Esophagus muscularis mucosa (tissue), 4 donors: ENCODE measurements around the gene KCMF1. TPM values are rescaled to one million over a fixed set of nuclear protein-coding genes. Genes with fewer than 3 reads are reported as not detected.

Experiments
- DNase-seq: peaks from one replicate; pipeline ENCODE4 v3.0.0-alpha.2; 2017; ENCODE audit errors: extremely low spot score
- H3K27ac ChIP-seq, 4 donors: fragments of 200-600 bp; sonication (generic); replicated peaks in 1 of 4; 1 replicate in 3 of 4; 2 replicates in 1 of 4; pipeline ENCODE4 v1.5.1; 2016 to 2019; ENCODE audit warnings: mild to moderate bottlenecking in 1 of 4
- H3K27me3 ChIP-seq, 4 donors: fragments of 200-600 bp; sonication (generic); one replicate each; pipeline versions ENCODE4 v1.5.1 to v1.6.0; 2016 to 2019
- H3K36me3 ChIP-seq, 4 donors: fragments of 200-600 bp; sonication (generic); one replicate each; pipeline ENCODE4 v1.5.1; 2016 to 2019
- H3K4me1 ChIP-seq, 4 donors: fragments of 200-600 bp; sonication (generic); one replicate each; pipeline ENCODE4 v1.5.1; 2016 to 2019
- H3K4me3 ChIP-seq, 4 donors: fragments of 200-600 bp; sonication (generic); 1 replicate in 2 of 4; 2 replicates in 2 of 4; pipeline ENCODE4 v1.5.1; 2016 to 2019; ENCODE audit warnings: mild to moderate bottlenecking in 4 of 4, moderate library complexity in 1 of 4
- H3K9me3 ChIP-seq, 4 donors: fragments of 200-600 bp; sonication (generic); 1 replicate in 3 of 4; 2 replicates in 1 of 4; pipeline ENCODE4 v1.5.1; 2016 to 2019
- EP300 ChIP-seq: sonication (generic); formaldehyde crosslinking; IDR thresholded peaks from one replicate; pipeline ENCODE4 v1.6.1; 2017; ENCODE audit warnings: antibody characterized with exemption
- POLR2A ChIP-seq: fragments of 450-650 bp; IDR thresholded peaks from one replicate; pipeline ENCODE4 v1.6.1; 2017; ENCODE audit warnings: antibody characterized with exemption, moderate library complexity, mild to moderate bottlenecking, low read depth
- POLR2AphosphoS5 ChIP-seq, 2 donors: sonication (generic); formaldehyde crosslinking; IDR thresholded peaks; one replicate each; pipeline ENCODE4 v1.6.1; 2017; ENCODE audit warnings: antibody characterized with exemption in 2 of 2
- WGBS: methylation state at CpG from one replicate; pipeline ENCODE4 v1.1.5; 2018; 5-methylcytosine and 5-hydroxymethylcytosine counted together
- intact Hi-C: fragments of 100-400 bp; cut with DNase I; formaldehyde crosslinking; loops from one replicate; pipeline ENCODE4 v1.15.1; 2023
- total RNA-seq, 4 donors: library from RNA; depleted of rRNA; stranded (reverse); fragments of >200 nt; gene quantifications; one replicate each; pipeline versions ENCODE4 v1.1.0 to v1.2.1, GENCODE V29; 2016
- TF ChIP-seq, protein P1 (sequence below), 3 experiments: fragments of 200-600 bp in 2 of 3; fragments of 450-650 bp in 1 of 3; sonication (generic) in 2 of 3; IDR thresholded peaks; one replicate each; pipeline ENCODE4 v1.5.1; 2017 to 2019; ENCODE audit warnings: antibody characterized with exemption in 3 of 3, mild to moderate bottlenecking in 2 of 3, moderate library complexity in 1 of 3

KCMF1 gene
- total RNA-seq, 4 donors from 2014 or later, result 48.0 to 73.1 (median 65.4) TPM

DNA sequence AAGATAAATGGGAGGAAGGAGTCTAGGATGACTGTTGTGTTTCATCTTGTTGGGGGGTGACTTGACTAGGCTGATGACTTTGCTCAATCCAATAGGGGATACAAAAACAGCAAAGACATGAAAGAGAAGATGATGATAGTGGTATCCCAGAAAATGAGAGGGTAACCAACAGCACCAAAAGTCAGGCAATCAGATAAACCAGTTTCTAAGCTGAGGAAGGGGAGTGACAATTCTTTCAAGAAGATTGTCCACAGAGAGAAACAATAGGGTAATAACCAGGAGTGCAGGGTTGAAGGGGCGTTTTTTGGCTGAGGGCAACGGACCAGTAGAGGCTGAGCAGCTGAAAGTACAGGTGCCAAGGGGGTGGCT lies 7.7 kb upstream of the KCMF1 start:
- no peak for DNase-seq
- H3K9me3 ChIP-seq, result no peaks in the 10 kb centered on the region
- H3K4me1 ChIP-seq, result peaks cover under 1 to 47% (median 28%) of the 10 kb centered on the region in 4 donors
- H3K27me3 ChIP-seq, result no peaks in the 10 kb centered on the region
- TF ChIP-seq EP300 (no peak), POLR2A (no peak), POLR2AphosphoS5 (IDR thresholded peaks at IDR 0.05) (no peak)
- TF ChIP-seq, protein P1, sequence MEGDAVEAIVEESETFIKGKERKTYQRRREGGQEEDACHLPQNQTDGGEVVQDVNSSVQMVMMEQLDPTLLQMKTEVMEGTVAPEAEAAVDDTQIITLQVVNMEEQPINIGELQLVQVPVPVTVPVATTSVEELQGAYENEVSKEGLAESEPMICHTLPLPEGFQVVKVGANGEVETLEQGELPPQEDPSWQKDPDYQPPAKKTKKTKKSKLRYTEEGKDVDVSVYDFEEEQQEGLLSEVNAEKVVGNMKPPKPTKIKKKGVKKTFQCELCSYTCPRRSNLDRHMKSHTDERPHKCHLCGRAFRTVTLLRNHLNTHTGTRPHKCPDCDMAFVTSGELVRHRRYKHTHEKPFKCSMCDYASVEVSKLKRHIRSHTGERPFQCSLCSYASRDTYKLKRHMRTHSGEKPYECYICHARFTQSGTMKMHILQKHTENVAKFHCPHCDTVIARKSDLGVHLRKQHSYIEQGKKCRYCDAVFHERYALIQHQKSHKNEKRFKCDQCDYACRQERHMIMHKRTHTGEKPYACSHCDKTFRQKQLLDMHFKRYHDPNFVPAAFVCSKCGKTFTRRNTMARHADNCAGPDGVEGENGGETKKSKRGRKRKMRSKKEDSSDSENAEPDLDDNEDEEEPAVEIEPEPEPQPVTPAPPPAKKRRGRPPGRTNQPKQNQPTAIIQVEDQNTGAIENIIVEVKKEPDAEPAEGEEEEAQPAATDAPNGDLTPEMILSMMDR (IDR thresholded peaks at IDR 0.05), result no peak
- intact Hi-C loops, result no loop called here
- WGBS, result 94% methylated on average over 2 of the region's 2 CpGs
- no peak overlapping the region for H3K4me3 ChIP-seq
- H3K36me3 ChIP-seq, result peaks cover 0 to 13% (median 9%) of the 10 kb centered on the region in 4 donors
- peak overlapping the region in 1 of 4 donors; percentile 13 for H3K27ac ChIP-seq

DNA sequence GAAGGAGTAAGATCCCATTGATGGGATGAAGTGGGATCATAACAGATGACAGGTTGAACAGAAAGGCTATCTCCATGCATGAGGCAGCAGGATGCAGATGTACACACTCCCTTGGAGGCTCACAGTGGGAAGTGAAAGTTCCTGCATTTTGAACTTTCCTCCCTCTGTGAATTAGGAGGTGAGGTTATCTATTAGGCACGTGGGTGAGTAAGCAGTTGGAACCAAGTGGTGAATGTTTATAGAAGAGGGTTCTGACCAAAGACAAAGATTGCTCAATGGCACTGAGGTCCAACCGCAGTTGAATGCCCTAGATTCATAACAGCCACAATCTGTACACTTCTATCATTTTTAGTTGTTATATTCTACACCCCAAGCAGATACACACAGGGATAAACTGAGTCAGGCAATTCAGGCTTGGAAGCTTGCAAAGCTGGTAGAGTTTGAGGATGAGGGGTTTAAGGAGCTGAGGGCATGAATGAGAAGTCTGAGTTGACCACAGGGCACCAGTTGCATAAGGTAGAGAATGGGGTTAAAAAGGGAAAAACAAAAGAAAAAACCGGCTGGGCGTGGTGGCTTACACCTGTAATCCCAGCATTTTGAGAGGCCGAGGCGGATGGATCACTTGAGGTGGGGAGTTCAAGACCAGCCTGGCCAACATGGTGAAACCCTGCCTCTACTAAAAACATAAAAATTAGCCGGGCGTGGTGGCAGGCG lies 7.1 kb upstream of the KCMF1 start:
- Histone ChIP-seq H3K4me3 (no peak overlapping the region), H3K9me3 (no peaks in the 10 kb centered on the region), H3K4me1 (peaks cover 5 to 47% (median 30%) of the 10 kb centered on the region in 4 donors), H3K36me3 (peaks cover 0 to 13% (median 9%) of the 10 kb centered on the region in 4 donors), H3K27me3 (no peaks in the 10 kb centered on the region), H3K27ac (peak overlapping the region in 1 of 4 donors; percentile 13)
- TF ChIP-seq, protein P1 (IDR thresholded peaks at IDR 0.05), result no peak
- TF ChIP-seq POLR2AphosphoS5 (IDR thresholded peaks at IDR 0.05) (no peak), EP300 (no peak), POLR2A (no peak)
- DNase-seq, result no peak
- 82% methylated on average over 9 of the region's 9 CpGs for WGBS
- intact Hi-C loops, result no loop called here

DNA sequence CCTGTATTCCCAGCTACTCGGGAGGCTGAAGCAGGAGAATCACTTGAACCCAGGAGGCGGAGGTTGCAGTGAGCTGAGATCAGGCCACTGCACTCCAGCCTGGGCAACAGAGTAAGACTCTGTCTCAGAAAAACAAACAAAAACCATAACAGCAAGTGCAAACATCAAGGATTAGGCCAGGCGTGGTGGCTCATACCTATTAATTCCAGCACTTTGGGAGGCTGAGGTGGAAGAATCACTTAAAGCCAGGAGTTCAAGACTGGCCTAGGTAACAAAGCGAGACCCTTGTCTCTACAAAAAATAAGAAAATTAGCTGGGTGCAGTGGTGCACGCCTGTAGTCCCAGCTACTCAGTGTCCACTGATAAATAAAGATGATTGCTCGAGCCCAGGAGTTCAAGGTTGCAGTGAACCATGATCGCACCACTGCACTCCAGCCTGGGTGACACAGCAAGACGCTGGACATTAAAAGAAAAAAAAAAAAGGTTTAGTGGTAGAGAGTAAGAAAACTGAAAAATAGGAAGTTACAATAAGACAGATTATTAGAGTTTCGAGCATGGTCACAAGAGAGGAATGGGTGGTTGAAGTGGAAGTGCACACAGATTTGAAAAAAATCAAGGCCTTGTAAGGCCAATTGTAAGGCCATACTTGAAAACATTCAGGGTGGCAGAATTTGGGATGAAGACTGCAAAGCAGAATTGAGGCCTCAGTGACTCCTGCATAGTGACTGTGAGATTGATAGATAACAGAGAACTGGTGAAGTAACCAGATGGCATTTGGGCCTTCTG lies 6.4 kb upstream of the KCMF1 start:
- H3K36me3 ChIP-seq, result peaks cover 0 to 13% (median 9%) of the 10 kb centered on the region in 4 donors
- H3K4me1 ChIP-seq, result peaks cover 13 to 47% (median 31%) of the 10 kb centered on the region in 4 donors
- H3K27me3 ChIP-seq, result no peaks in the 10 kb centered on the region
- WGBS, result 88% methylated on average over 9 of the region's 9 CpGs
- no peak for DNase-seq
- H3K4me3 ChIP-seq, result no peak overlapping the region
- TF ChIP-seq, protein P1 (IDR thresholded peaks at IDR 0.05), result no peak
- no peak for TF ChIP-seq EP300
- no peak for TF ChIP-seq POLR2AphosphoS5 (IDR thresholded peaks at IDR 0.05)
- no peak for TF ChIP-seq POLR2A
- no peak overlapping the region for H3K27ac ChIP-seq
- intact Hi-C loops, result no loop called here
- H3K9me3 ChIP-seq, result no peaks in the 10 kb centered on the region

DNA sequence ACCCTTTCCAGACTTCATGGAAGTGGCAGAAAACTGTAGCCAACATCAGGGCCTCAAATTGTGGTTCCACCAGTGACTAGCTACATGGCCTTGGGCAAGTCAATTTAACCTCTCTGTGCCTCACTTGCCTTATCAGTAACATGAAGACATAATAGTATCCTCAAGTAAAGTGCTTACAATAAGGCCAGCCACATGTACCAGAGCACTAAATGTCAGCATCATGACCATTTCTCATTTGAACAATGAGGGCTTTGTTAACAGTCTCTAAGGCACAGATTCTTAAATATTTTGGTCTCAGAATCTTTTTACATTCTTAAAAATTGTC lies 5.8 kb upstream of the KCMF1 start:
- no peak for DNase-seq
- peaks cover 0 to 13% (median 9%) of the 10 kb centered on the region in 4 donors for H3K36me3 ChIP-seq
- intact Hi-C loops, result no loop called here
- peaks cover 15 to 48% (median 33%) of the 10 kb centered on the region in 4 donors for H3K4me1 ChIP-seq
- H3K27ac ChIP-seq, result no peak overlapping the region
- H3K4me3 ChIP-seq, result no peak overlapping the region
- no peaks in the 10 kb centered on the region for H3K9me3 ChIP-seq
- no peaks in the 10 kb centered on the region for H3K27me3 ChIP-seq
- TF ChIP-seq, protein P1 (IDR thresholded peaks at IDR 0.05), result no peak
- TF ChIP-seq EP300 (no peak), POLR2A (no peak), POLR2AphosphoS5 (IDR thresholded peaks at IDR 0.05) (no peak)
